Measurements from ENCODE around the gene CCKAR.

The CCKAR gene

DNA sequence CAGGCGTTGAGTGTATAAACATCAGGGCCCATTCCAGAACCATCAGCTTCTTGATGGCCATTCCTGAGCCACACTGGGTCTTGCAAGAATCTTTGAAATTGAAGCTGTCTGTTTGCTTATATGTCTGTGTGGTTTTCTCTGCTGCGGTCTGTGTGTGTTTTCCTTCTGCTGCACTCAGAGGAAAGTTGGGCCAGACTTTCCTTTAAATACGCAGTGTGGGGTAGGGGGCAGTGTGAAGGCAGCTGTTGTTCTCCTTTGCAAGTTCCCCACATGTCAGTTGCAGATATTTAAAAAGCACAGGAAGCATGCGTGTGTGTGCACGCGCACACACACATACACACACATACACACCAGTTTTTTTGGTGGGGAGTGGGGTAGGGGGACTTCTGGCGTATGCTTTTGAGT is 32.1 kb downstream of the CCKAR start:
- DNase-seq: no peak

- no peak for DNase-seq
Observed at GRCh38 chr4:26457412-26457811, 32.9 kb downstream of the CCKAR start.

- no peak for DNase-seq
Observed at GRCh38 chr4:26455571-26455970, 34.7 kb downstream of the CCKAR start.

DNA sequence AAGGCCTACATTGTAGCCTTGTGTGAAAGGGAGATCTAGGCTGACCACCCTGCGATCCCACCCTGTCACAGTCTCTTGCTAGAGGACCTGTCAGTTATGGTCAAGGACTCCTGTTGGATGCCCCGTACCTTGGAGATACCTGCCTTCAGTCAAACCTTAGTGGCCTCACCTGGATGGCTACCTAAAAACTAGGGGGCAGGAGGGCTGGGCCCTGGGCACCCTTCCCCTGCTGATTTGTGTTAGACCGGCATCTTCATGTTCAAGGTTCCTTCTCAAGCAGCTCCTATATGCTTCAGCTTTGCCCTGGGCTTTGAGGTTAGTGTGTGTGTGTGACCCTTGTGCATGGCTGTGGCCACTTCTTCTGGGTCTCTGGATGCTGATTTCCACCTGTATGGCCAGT is 35.3 kb downstream of the CCKAR start:
- DNase-seq: no peak

DNA sequence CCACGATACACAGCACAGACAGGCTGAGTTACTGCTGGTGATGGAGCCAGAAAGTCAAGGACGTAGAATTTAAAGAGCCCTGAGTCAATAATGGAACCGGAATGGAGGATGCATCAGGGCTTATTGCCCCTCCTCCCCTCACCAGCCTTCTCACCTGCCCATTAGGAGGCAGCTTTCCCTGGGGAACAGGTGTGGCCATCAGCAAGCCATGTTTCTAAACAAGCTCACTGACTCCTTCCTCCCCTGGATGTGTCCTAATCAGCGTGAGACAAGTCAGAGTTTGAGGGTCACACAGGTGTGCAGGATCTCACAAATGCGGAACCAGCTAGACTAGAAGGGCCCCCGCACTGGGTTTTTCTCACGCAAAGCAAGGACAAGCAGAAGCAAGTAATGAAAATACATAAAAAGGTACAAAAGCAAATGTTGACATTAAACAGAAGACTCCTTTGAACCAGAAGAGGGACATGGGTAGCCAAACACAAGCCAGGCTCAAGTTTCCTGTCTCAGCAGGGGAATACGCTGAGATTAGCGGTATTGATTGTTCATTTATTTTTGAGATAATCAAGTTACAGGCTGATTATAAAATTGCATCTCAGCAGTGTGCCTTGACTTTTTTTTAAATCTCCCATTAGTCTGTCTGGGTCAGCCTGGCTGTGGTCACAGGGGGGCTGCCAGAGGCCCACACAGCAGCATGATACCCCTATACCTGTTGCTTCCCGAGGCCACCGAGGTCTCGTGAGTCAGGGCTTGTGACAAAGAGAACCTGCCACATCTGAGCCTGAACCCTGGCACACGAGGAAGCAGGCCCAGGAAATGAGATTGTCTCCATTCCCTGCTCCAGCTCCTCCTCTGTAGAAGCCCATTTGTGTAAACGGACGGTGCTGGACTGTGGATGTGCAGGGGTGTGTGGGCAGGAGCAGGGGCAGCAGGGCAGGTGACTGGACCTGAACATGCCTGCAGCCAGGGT is 37.4 kb downstream of the CCKAR start:
- DNase-seq: no peak

- no peak for DNase-seq
Observed at GRCh38 chr4:26451597-26451996, 38.7 kb downstream of the CCKAR start.

DNA sequence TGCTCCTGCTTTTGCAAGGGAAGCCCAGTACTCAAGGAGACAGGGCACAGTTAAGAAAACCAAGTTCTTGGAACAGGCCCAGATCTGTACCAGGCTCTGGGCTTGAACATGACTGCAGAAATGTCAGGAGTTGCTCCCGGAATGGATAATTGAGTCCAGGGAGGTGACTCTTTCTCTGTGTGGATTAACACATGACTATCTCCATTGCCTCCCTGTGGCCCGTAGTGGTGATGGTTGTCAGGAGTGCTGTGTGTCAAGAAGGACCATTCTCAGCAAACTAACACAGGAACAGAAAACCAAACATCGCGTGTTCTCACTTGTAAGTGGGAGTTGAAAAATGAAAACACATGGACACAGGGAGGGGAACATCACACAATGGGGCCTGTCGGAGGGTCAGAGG is 39.9 kb downstream of the CCKAR start:
- DNase-seq: no peak

DNA sequence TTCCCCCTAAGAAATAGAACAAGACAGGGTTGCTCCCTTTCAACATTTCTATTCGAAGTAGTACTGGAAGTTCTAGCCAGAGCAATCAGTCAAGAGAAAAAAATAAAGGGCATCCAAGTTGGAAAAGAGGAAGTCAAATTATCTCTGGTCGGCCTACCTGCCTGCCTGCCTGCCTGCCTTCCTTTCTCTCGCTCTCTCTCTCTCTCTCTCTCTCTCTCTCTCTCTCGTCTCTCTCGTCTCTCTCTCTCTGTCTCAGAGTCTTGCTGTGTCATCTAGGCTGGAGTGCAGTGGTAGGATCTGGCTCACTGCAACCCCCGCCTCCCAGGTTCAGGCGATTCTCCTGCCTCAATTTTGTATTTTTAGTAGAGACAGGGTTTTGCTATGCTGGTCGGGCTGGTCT is 42.9 kb downstream of the CCKAR start:
- no peak for DNase-seq

DNA sequence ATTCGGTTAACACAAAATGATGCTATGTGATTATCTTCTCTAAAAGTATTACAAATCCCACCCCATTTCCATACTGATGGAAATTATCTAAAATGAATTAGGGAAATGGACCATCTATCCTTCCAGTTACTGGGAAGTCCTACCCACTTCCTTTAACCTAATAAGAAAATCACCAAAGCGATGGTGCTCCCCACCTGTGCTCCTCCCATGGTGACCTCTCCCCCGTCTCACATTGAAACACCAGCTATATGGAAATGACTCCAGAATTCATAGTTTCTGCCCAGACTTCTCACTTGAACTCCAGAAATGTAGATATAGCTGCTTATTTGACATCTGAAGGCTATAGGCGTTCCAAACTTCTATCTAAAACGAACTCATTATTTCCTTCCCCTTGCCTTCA is 48.5 kb downstream of the CCKAR start:
- no peak for DNase-seq

DNA sequence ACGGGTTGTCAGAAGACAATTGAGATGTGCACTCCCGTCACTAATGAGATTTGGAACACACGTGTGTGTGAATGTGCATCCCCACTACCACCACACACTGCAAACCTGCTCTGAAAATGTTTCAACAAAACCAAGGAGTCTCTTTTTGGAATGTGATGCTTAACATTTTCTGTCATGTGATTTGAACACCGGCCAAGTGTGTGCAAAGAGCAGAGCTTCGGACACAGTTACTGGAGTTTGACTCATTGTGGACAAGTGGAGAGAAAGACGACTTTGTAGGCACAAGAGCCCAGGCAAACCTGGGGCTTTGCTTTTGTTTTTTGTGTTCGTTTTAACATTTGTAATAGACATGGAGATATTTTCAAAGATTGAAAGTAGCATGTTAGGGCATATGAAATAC is 49.2 kb downstream of the CCKAR start:
- no peak for DNase-seq

DNA sequence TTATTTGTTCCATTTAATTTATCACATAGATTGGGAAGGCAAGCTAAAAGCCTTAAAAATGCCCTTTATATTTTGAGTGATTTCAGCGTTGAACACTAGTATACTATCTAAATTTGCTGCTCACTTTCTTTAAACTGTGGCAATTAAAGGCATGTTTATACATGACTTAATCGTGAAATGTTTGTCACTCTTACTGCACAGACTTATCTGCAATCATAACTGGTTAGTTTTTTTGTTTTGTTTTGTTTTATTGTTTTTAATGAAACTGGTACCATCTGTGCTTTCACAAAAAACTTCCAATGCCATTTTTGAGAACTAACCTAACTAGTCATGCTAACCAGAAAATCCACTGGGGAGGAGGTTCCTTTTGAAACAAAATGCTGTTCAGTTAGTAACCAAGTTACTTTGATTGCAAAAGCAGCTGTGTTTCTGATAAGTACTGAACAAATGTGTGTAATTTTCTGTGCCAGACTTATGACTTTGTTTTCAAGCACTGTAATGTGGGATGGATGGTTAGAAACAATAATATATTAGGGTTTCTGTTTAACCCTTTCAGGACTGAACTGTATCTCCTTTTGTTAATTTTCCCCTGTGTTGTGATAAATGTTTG is 56.1 kb downstream of the CCKAR start:
- no peak for DNase-seq

DNA sequence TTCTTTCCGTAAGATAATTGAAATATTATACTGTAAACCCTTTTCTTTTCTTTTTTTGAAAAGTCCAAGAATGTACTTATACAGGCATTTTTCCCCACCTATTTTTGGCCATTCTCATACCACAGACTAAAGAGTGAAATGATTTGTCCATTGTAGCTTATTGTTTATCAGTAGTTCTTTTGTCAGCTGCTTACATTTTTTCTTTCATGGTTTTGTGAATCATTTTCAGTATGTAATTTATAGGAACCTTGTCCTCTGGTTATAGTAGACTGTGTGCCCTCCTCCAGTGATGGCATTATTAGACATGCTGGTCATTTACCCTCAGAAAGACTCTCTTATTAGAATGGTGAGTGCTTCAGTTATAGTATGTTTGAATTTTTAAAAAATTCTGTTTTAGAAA is 56.7 kb downstream of the CCKAR start:
- DNase-seq: no peak

DNA sequence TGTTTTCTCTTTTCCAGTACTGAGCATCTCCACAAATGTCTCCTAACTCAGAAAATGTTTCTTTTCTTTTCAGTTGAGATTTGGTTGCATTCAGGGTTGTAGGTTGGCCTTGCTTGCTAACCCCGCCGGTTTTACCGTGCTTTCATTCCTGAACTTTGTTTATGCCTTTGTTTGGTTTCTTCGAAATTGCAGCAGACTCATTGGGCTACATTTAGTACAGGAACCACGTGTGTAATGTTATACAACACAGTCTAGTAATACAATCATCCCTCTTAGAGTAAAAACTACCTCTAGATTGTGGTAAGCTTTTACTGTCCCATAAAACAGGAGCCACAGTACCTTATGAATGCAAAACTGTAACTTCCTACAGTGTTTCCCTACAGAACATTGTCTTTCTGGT is 57.9 kb downstream of the CCKAR start:
- no peak for DNase-seq

- no peak for DNase-seq
Observed at GRCh38 chr4:26431461-26432180, 58.7 kb downstream of the CCKAR start.
